HCT116 (cell line): Measurements from ENCODE around the gene AP1S1. TPM values are rescaled to one million over a fixed set of nuclear protein-coding genes. Genes with fewer than 3 reads are reported as not detected.
"Not testable (repeated sequence)": the region's sequence is repeated elsewhere in the genome, so short reads cannot be mapped to it uniquely, and the experiment has no call there.

Experiments
- ATAC-seq: fragments of 200-7000 bp; cut with Tn5 transposase; 2 replicates; pipeline ENCODE4 v1.9.1; 2020; ENCODE audit warnings: mild to moderate bottlenecking, moderate library complexity
- BruUV-seq: library from RNA; stranded (reverse); fragments of 400-500 nt; replicated peaks from 2 replicates; lab custom pipeline; 2021; lab: Mats Ljungman, UMichigan
- CTCF ChIA-PET: fragments of 300-600 bp; sonication (Branson Sonifier 250); formaldehyde crosslinking; loops from one replicate; lab custom pipeline; 2021; ENCODE audit warnings: antibody characterized with exemption; lab: Charles Lee
- POLR2A ChIA-PET: fragments of 300-600, 350-600 bp; sonication (Branson Sonifier 250); formaldehyde crosslinking; loops from one replicate; lab custom pipeline; 2021; ENCODE audit warnings: antibody characterized with exemption; lab: Charles Lee
- RAD21 ChIA-PET, 2 experiments: fragments of 300-600 bp; sonication (Branson Sonifier 250); formaldehyde crosslinking; loops; one replicate each; lab custom pipeline; 2023; ENCODE audit warnings: low total read pairs in 2 of 2; ENCODE audit not compliant: uncharacterized antibody in 2 of 2, unreplicated experiment in 2 of 2, low non-redundant PET in 1 of 2; lab: Charles Lee
- DNase-seq: peaks from one replicate; pipeline ENCODE4 v3.0.0-alpha.2; 2010; ENCODE audit warnings: low read depth, low spot score
- H2AFZ ChIP-seq: fragments of 200-600 bp; shearing (Covaris generic), sonication (generic); 2 replicates; pipeline ENCODE4 v1.6.1; 2017; ENCODE audit warnings: low read depth, mixed run types, mixed read lengths, antibody characterized with exemption, low read length; ENCODE audit not compliant: poor library complexity, severe bottlenecking
- H3K27ac ChIP-seq: 2 replicates; pipeline ENCODE4 v1.5.1; 2012; ENCODE audit warnings: low read depth, low read length
- H3K27me3 ChIP-seq: fragments of 200-600 bp; sonication (generic); 2 replicates; pipeline ENCODE4 v1.6.1; 2016; ENCODE audit warnings: mixed run types, low read length, mixed read lengths; ENCODE audit not compliant: insufficient read depth
- H3K36me3 ChIP-seq, 2 experiments: fragments of 200-500 bp in 1 of 2; fragments of 200-600 bp in 1 of 2; sonication (Bioruptor generic) in 1 of 2; sonication (generic) in 1 of 2; 2 replicates each; pipeline versions ENCODE4 v1.5.1 to v1.6.1; 2014 to 2016; ENCODE audit warnings: low read length in 2 of 2, inconsistent platforms in 1 of 2, mixed read lengths in 1 of 2, mixed run types in 1 of 2; ENCODE audit not compliant: insufficient read depth in 2 of 2, control insufficient read depth in 1 of 2
- H3K4me1 ChIP-seq, 2 experiments: fragments of 200-600 bp in 1 of 2; sonication (generic) in 1 of 2; 2 replicates each; pipeline versions ENCODE4 v1.5.1 to v1.6.1; 2012 to 2017; ENCODE audit warnings: low read length in 2 of 2, inconsistent platforms in 1 of 2, mild to moderate bottlenecking in 1 of 2, mixed read lengths in 1 of 2, mixed run types in 1 of 2, moderate library complexity in 1 of 2; ENCODE audit not compliant: insufficient read depth in 2 of 2, control insufficient read depth in 1 of 2
- H3K4me2 ChIP-seq: fragments of 200-600 bp; sonication (generic); 2 replicates; pipeline ENCODE4 v1.6.1; 2017; ENCODE audit warnings: mixed run types, low read length, mixed read lengths
- H3K4me3 ChIP-seq, 2 experiments: fragments of 200-600 bp in 1 of 2; sonication (generic) in 1 of 2; replicated peaks in 1 of 2; 2 replicates each; pipeline ENCODE4 v1.5.1; 2011 to 2016; ENCODE audit warnings: low read length in 2 of 2, control low read depth in 1 of 2, low read depth in 1 of 2, mild to moderate bottlenecking in 1 of 2, mixed read lengths in 1 of 2, mixed run types in 1 of 2
- H3K79me2 ChIP-seq: fragments of 200-600 bp; sonication (generic); 2 replicates; pipeline ENCODE4 v1.6.1; 2017; ENCODE audit warnings: mild to moderate bottlenecking, mixed run types, low read length, moderate library complexity, mixed read lengths; ENCODE audit not compliant: insufficient read depth
- H3K9ac ChIP-seq: fragments of 200-600 bp; sonication (generic); 2 replicates; pipeline ENCODE4 v1.6.1; 2016; ENCODE audit warnings: low read length, mixed read lengths
- H3K9me2 ChIP-seq: fragments of 200-600 bp; sonication (generic), shearing (Covaris generic); 2 replicates; pipeline ENCODE4 v1.6.1; 2017; ENCODE audit warnings: mixed run types, mild to moderate bottlenecking, moderate library complexity; ENCODE audit not compliant: insufficient read depth
- H3K9me3 ChIP-seq, 2 experiments: fragments of 200-500 bp in 1 of 2; fragments of 200-600 bp in 1 of 2; sonication (Bioruptor generic) in 1 of 2; sonication (generic) in 1 of 2; 2 replicates each; pipeline ENCODE4 v1.6.1; 2014 to 2017; ENCODE audit warnings: low read length in 2 of 2, mixed read lengths in 2 of 2, inconsistent platforms in 1 of 2, low read depth in 1 of 2, mild to moderate bottlenecking in 1 of 2, mixed run types in 1 of 2, moderate library complexity in 1 of 2; ENCODE audit not compliant: control insufficient read depth in 1 of 2, insufficient read depth in 1 of 2
- H4K20me1 ChIP-seq: fragments of 200-600 bp; sonication (generic), shearing (Covaris generic); 2 replicates; pipeline ENCODE4 v1.6.1; 2017; ENCODE audit warnings: mixed run types, mild to moderate bottlenecking, moderate library complexity; ENCODE audit not compliant: insufficient read depth
- CBX3 ChIP-seq: IDR thresholded peaks from 2 replicates; pipeline ENCODE4 v1.6.1; 2012; ENCODE audit warnings: low read depth
- CEBPB ChIP-seq: IDR thresholded peaks from 2 replicates; pipeline ENCODE4 v1.6.1; 2012; ENCODE audit warnings: low read depth
- EGR1 ChIP-seq: IDR thresholded peaks from 2 replicates; pipeline ENCODE4 v1.6.1; 2012; ENCODE audit warnings: low read depth
- FOSL1 ChIP-seq: IDR thresholded peaks from 2 replicates; pipeline ENCODE4 v1.6.1; 2012; ENCODE audit warnings: low read depth
- TCF7L2 ChIP-seq: IDR thresholded peaks from 2 replicates; pipeline ENCODE4 v1.7.0; 2011; ENCODE audit warnings: borderline replicate concordance, inconsistent platforms; ENCODE audit not compliant: insufficient read depth, insufficient read length; ENCODE audit errors: extremely low read depth
- ZNF274 ChIP-seq: fragments of 200-500 bp; sonication (Bioruptor generic); IDR thresholded peaks from 2 replicates; pipeline ENCODE4 v1.6.1; 2014; ENCODE audit warnings: mild to moderate bottlenecking, low read depth, low read length, inconsistent platforms
- intact Hi-C: fragments of 100-400 bp; cut with micrococcal nuclease; formaldehyde crosslinking; loops from 2 replicates; pipeline ENCODE4 v1.10.0; 2022
- total RNA-seq: library from RNA; stranded (reverse); gene quantifications from one replicate; pipeline ENCODE4 v1.2.1, GENCODE V29; 2021; ENCODE audit not compliant: unreplicated experiment
- TF ChIP-seq, protein P1 (sequence below): IDR thresholded peaks from 2 replicates; pipeline ENCODE4 v1.6.1; 2011; ENCODE audit warnings: mild to moderate bottlenecking, low read length, moderate library complexity; ENCODE audit not compliant: insufficient replicate concordance; ENCODE audit errors: extremely low read depth
- TF ChIP-seq, protein P2 (sequence below): IDR thresholded peaks from 2 replicates; pipeline ENCODE4 v1.6.1; 2012

The AP1S1 gene
- total RNA-seq, 1 experiment from 2014 or later, result 130 TPM

DNA sequence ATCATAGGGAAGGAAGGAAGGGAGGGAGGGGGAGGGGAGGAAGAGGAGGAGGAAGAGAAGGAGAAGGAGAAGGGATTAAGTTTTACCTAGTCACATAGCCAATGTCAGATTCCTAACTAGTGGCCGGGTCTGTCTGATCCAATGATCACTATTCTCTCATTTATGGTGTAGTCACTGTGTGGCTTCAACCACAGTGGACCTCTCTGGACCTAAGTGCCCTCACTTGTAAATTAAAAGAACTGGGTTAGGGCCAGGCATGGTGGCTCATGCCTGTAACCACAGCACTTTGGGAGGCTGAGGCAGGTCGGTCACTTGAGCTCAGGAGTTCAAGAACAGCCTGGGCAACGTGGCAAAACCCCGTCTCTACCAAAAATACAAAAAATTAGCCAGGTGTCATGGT, 34.0 kb upstream of the AP1S1 start:
- Histone ChIP-seq H3K36me3 (no peaks in the 10 kb centered on the region), H3K9me3 (no peaks in the 10 kb centered on the region), H3K79me2 (no peaks in the 10 kb centered on the region), H4K20me1 (no peaks in the 10 kb centered on the region), H3K9me2 (no peaks in the 10 kb centered on the region), H3K9ac (no peak overlapping the region), H3K27me3 (no peaks in the 10 kb centered on the region), H3K4me1 (peaks cover 53 to 91% of the 10 kb centered on the region in 2 experiments), H3K27ac (no peak overlapping the region), H3K4me2 (0 out of 2 replicates have a peak overlapping the region, but pooled peaks have one; percentile 4), H2AFZ (no peak overlapping the region), H3K4me3 (no peak overlapping the region)
- no peak for TF ChIP-seq FOSL1
- no peak for TF ChIP-seq EGR1
- TF ChIP-seq, protein P1, sequence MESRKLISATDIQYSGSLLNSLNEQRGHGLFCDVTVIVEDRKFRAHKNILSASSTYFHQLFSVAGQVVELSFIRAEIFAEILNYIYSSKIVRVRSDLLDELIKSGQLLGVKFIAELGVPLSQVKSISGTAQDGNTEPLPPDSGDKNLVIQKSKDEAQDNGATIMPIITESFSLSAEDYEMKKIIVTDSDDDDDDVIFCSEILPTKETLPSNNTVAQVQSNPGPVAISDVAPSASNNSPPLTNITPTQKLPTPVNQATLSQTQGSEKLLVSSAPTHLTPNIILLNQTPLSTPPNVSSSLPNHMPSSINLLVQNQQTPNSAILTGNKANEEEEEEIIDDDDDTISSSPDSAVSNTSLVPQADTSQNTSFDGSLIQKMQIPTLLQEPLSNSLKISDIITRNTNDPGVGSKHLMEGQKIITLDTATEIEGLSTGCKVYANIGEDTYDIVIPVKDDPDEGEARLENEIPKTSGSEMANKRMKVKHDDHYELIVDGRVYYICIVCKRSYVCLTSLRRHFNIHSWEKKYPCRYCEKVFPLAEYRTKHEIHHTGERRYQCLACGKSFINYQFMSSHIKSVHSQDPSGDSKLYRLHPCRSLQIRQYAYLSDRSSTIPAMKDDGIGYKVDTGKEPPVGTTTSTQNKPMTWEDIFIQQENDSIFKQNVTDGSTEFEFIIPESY, result no peak
- no peak for TF ChIP-seq TCF7L2
- no peak for TF ChIP-seq ZNF274
- no peak for TF ChIP-seq CEBPB
- TF ChIP-seq, protein P2, sequence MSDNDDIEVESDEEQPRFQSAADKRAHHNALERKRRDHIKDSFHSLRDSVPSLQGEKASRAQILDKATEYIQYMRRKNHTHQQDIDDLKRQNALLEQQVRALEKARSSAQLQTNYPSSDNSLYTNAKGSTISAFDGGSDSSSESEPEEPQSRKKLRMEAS, result no peak
- TF ChIP-seq CBX3, result no peak
- CTCF ChIA-PET, result interaction anchor here (0.6 to 1.6 kb wide), 2 partner anchors 19 to 43 kb away, joined by 3 to 5 read pairs; no protein-coding TSS in a partner anchor
- POLR2A ChIA-PET, result interaction anchor here (0.7 kb wide), 1 partner anchor 245 kb away, joined by 3 read pairs; the partner anchor contains the start of gene SRRT
- RAD21 ChIA-PET, result no interaction called here
- intact Hi-C loops, result no loop called here
- ATAC-seq (no peak), DNase-seq (no peak)
- BruUV-seq, result no TSS peak

DNA sequence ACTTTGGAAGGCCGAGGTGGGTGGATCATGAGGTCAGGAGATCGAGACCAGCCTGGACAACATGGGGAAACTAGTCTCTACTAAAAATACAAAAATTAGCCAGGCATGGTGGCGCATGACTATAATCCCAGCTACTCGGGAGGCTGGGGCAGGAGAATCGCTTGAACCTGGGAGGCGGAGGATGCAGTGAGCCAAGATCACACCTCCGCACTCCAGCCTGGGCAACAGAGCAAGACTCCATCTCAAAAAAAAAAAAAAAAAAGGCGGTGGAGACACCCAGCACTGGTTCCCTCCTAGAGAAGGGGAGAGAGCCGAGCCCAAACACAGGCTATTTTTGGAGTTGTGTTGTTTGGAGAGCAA, 32.7 kb upstream of the AP1S1 start:
- H3K36me3 ChIP-seq, DNase-seq, H3K9me3 ChIP-seq, H3K9me2 ChIP-seq, H3K27me3 ChIP-seq, H4K20me1 ChIP-seq, intact Hi-C loops, H2AFZ ChIP-seq, H3K79me2 ChIP-seq, RAD21 ChIA-PET, ATAC-seq: not testable (repeated sequence)
- Histone ChIP-seq H3K4me3 (peak overlapping the region; percentile 46 to 56), H3K9ac (peak overlapping the region; percentile 73), H3K27ac (peak overlapping the region; percentile 75), H3K4me1 (peaks cover 66 to 99% of the 10 kb centered on the region in 2 experiments), H3K4me2 (peak overlapping the region; percentile 81)
- POLR2A ChIA-PET, result interaction anchor here (0.6 to 2.8 kb wide), 6 partner anchors 9 to 642 kb away, joined by 3 to 8 read pairs (median 3); partner anchors contain the start of gene SLC12A9
- TSS peak; percentile 94 for BruUV-seq
- CTCF ChIA-PET, result interaction anchor here (1.3 to 2.2 kb wide), 2 partner anchors 22 to 27 kb away, joined by 3 to 13 read pairs; no protein-coding TSS in a partner anchor
